Kidney epithelial cell (primary cell): Measurements from ENCODE around the gene CREB5. TPM values are rescaled to one million over a fixed set of nuclear protein-coding genes. Genes with fewer than 3 reads are reported as not detected.

Source experiments
- DNase-seq: peaks from one replicate; pipeline ENCODE4 v3.0.0-alpha.2; 2010; ENCODE audit warnings: low read depth
- H3K27me3 ChIP-seq: 2 replicates; pipeline ENCODE4 v1.6.0; 2011; ENCODE audit warnings: low read length; ENCODE audit not compliant: control insufficient read depth, insufficient read depth
- H3K36me3 ChIP-seq: 2 replicates; pipeline ENCODE4 v1.5.1; 2011; ENCODE audit warnings: low read length; ENCODE audit not compliant: control insufficient read depth, insufficient read depth
- H3K4me3 ChIP-seq: 2 replicates; pipeline ENCODE4 v1.5.1; 2011; ENCODE audit warnings: low read depth, mild to moderate bottlenecking, control low read depth, low read length
- CTCF ChIP-seq: IDR thresholded peaks from 2 replicates; pipeline ENCODE4 v1.5.1; 2011; ENCODE audit warnings: mild to moderate bottlenecking, moderate library complexity, low read length, control low read depth, inconsistent platforms; ENCODE audit not compliant: insufficient read depth, poor library complexity, severe bottlenecking
- total RNA-seq: library from RNA; depleted of rRNA; stranded (reverse); fragments of >200 nt; gene quantifications from 2 replicates; pipeline ENCODE4 v1.2.3, GENCODE V29; 2015

Gene CREB5
- total RNA-seq, 1 donor from 2014 or later: 27.9 TPM

GRCh38 chr7:28564755-28565374 lies 152.5 kb downstream of the CREB5 start:
- DNase-seq: no peak
- Histone ChIP-seq H3K36me3 (no peaks in the 10 kb centered on the region), H3K27me3 (no peaks in the 10 kb centered on the region), H3K4me3 (no peak overlapping the region)
- TF ChIP-seq CTCF: no peak

GRCh38 chr7:28565980-28566379 lies 153.7 kb downstream of the CREB5 start:
- Histone ChIP-seq H3K36me3 (no peaks in the 10 kb centered on the region), H3K27me3 (no peaks in the 10 kb centered on the region), H3K4me3 (no peak overlapping the region)
- no peak for DNase-seq
- TF ChIP-seq CTCF: no peak

GRCh38 chr7:28570113-28570969 lies 158.0 kb downstream of the CREB5 start:
- no peaks in the 10 kb centered on the region for H3K27me3 ChIP-seq
- H3K4me3 ChIP-seq: no peak overlapping the region
- no peaks in the 10 kb centered on the region for H3K36me3 ChIP-seq
- DNase-seq: peak; percentile 90
- no peak for TF ChIP-seq CTCF

- DNase-seq: no peak
- Histone ChIP-seq H3K36me3 (no peaks in the 10 kb centered on the region), H3K4me3 (no peak overlapping the region), H3K27me3 (no peaks in the 10 kb centered on the region)
- TF ChIP-seq CTCF: no peak
Observed at GRCh38 chr7:28570970-28571288, 158.6 kb downstream of the CREB5 start.

- Histone ChIP-seq H3K27me3 (no peaks in the 10 kb centered on the region), H3K4me3 (no peak overlapping the region), H3K36me3 (no peaks in the 10 kb centered on the region)
- no peak for TF ChIP-seq CTCF
- DNase-seq: no peak
Observed at GRCh38 chr7:28571405-28571804, 159.1 kb downstream of the CREB5 start.
